GM19239 (cell line): ENCODE results near the gene FICD.
"Not testable (repeated sequence)": the region's sequence is repeated elsewhere in the genome, so short reads cannot be mapped to it uniquely, and the experiment has no call there.

ENCODE experiments used
- DNase-seq: peaks from one replicate; pipeline ENCODE4 v3.0.0; 2011; ENCODE audit warnings: low spot score; ENCODE audit not compliant: insufficient read length
- FAIRE-seq: peaks from 2 replicates; lab custom pipeline; 2011; peaks lifted over from hg19 to GRCh38; lab: Jason Lieb, UNC

Gene FICD

GRCh38 chr12:108526482-108527165 lies 11.5 kb downstream of the FICD start:
- no peak for DNase-seq
- FAIRE-seq, result no peak

GRCh38 chr12:108527166-108527496 lies 12.1 kb downstream of the FICD start:
- no peak for FAIRE-seq

GRCh38 chr12:108530161-108530560 lies 15.1 kb downstream of the FICD start:
- no peak for FAIRE-seq

More at GRCh38 chr12:108527166-108527496, 12.1 kb downstream of the FICD start:
- no peak for DNase-seq

GRCh38 chr12:108531929-108532848 lies 17.1 kb downstream of the FICD start:
- FAIRE-seq, result no peak
- DNase-seq, result no peak

More at GRCh38 chr12:108530161-108530560, 15.1 kb downstream of the FICD start:
- no peak for DNase-seq

GRCh38 chr12:108538146-108538545 lies 23.1 kb downstream of the FICD start:
- DNase-seq (no peak), FAIRE-seq (no peak)

GRCh38 chr12:108538616-108539195 lies 23.6 kb downstream of the FICD start:
- FAIRE-seq, result no peak
- DNase-seq, result no peak

- FAIRE-seq (no peak), DNase-seq (no peak)
Measured at GRCh38 chr12:108542320-108542719, 27.2 kb downstream of the FICD start.

- DNase-seq (no peak), FAIRE-seq (no peak)
Measured at GRCh38 chr12:108543652-108544051, 28.6 kb downstream of the FICD start.

GRCh38 chr12:108547686-108548085 lies 32.6 kb downstream of the FICD start:
- no peak for DNase-seq
- FAIRE-seq, result no peak

- DNase-seq, result no peak
- peak; percentile 31 for FAIRE-seq
Measured at GRCh38 chr12:108548954-108549521, 34.0 kb downstream of the FICD start.

- FAIRE-seq (peak; percentile 35), DNase-seq (no peak)
Measured at GRCh38 chr12:108551535-108551934, 36.5 kb downstream of the FICD start.

- DNase-seq (no peak), FAIRE-seq (no peak)
Measured at GRCh38 chr12:108553799-108554198, 38.7 kb downstream of the FICD start.

- DNase-seq, result not testable (repeated sequence)
Measured at GRCh38 chr12:108555383-108555782, 40.3 kb downstream of the FICD start.

GRCh38 chr12:108559007-108559655 lies 44.1 kb downstream of the FICD start:
- DNase-seq (no peak), FAIRE-seq (no peak)

More at GRCh38 chr12:108555383-108555782, 40.3 kb downstream of the FICD start:
- FAIRE-seq, result not testable (repeated sequence)

GRCh38 chr12:108559748-108560147 lies 44.7 kb downstream of the FICD start:
- FAIRE-seq (no peak), DNase-seq (no peak)

GRCh38 chr12:108560321-108560721 lies 45.2 kb downstream of the FICD start:
- FAIRE-seq (no peak), DNase-seq (no peak)

GRCh38 chr12:108560752-108561719 lies 46.0 kb downstream of the FICD start, which contains the start of gene SART3:
SART3 (minus strand) TSS chr12:108561173; CDS start chr12:108561154, 19 bp downstream.
- DNase-seq (peak; percentile 62), FAIRE-seq (peak; percentile 95)

GRCh38 chr12:108561852-108562347 lies 46.8 kb downstream of the FICD start:
- DNase-seq (no peak), FAIRE-seq (no peak)
